Activated naive CD4-positive, alpha-beta T cell treated with anti-CD3 and anti-CD28 coated beads, Interleukin-2, amount 50 U/mL, for 24 hours (primary cell): Measurements from ENCODE around the gene SOX5.
"Not testable (repeated sequence)": the region's sequence is repeated elsewhere in the genome, so short reads cannot be mapped to it uniquely, and the experiment has no call there.

Source experiments
- H3K27ac Mint-ChIP-seq: one replicate; pipeline ENCODE4 v1.8.0; 2021; ENCODE audit warnings: mild to moderate bottlenecking, mixed read lengths
- H3K27me3 Mint-ChIP-seq: one replicate; pipeline ENCODE4 v1.8.0; 2021; ENCODE audit warnings: mixed read lengths
- H3K36me3 Mint-ChIP-seq: one replicate; pipeline ENCODE4 v1.8.0; 2021; ENCODE audit warnings: mixed read lengths
- H3K4me1 Mint-ChIP-seq: one replicate; pipeline ENCODE4 v1.8.0; 2021; ENCODE audit warnings: mixed read lengths
- H3K4me3 Mint-ChIP-seq: one replicate; pipeline ENCODE4 v1.8.0; 2021; ENCODE audit warnings: mild to moderate bottlenecking, mixed read lengths
- H3K9me3 Mint-ChIP-seq: one replicate; pipeline ENCODE4 v1.8.0; 2021; ENCODE audit warnings: mixed read lengths

Gene SOX5

GRCh38 chr12:23710361-23710760 is 239.1 kb downstream of the SOX5 start:
- H3K4me3 Mint-ChIP-seq, H3K27ac Mint-ChIP-seq: not testable (repeated sequence)

GRCh38 chr12:23708185-23708837 is 241.2 kb downstream of the SOX5 start:
- H3K27ac Mint-ChIP-seq: no peak overlapping the region
- no peaks in the 10 kb centered on the region for H3K9me3 Mint-ChIP-seq
- H3K36me3 Mint-ChIP-seq: no peaks in the 10 kb centered on the region
- no peaks in the 10 kb centered on the region for H3K27me3 Mint-ChIP-seq
- H3K4me1 Mint-ChIP-seq: no peaks in the 10 kb centered on the region
- H3K4me3 Mint-ChIP-seq: no peak overlapping the region

More at GRCh38 chr12:23710361-23710760, 239.1 kb downstream of the SOX5 start:
- not testable (repeated sequence) for H3K27me3 Mint-ChIP-seq, H3K36me3 Mint-ChIP-seq, H3K4me1 Mint-ChIP-seq, H3K9me3 Mint-ChIP-seq

- Mint-ChIP-seq H3K27me3 (no peaks in the 10 kb centered on the region), H3K4me1 (no peaks in the 10 kb centered on the region), H3K4me3 (no peak overlapping the region), H3K9me3 (no peaks in the 10 kb centered on the region), H3K36me3 (no peaks in the 10 kb centered on the region), H3K27ac (no peak overlapping the region)
These were observed 242.2 kb downstream of the SOX5 start for GRCh38 chr12:23707270-23707669.

- Mint-ChIP-seq H3K36me3 (no peaks in the 10 kb centered on the region), H3K4me1 (no peaks in the 10 kb centered on the region), H3K4me3 (no peak overlapping the region), H3K27me3 (no peaks in the 10 kb centered on the region), H3K27ac (no peak overlapping the region), H3K9me3 (no peaks in the 10 kb centered on the region)
These were observed 244.2 kb downstream of the SOX5 start for GRCh38 chr12:23704992-23705943.

- no peaks in the 10 kb centered on the region for H3K36me3 Mint-ChIP-seq
- no peaks in the 10 kb centered on the region for H3K27me3 Mint-ChIP-seq
- H3K9me3 Mint-ChIP-seq: no peaks in the 10 kb centered on the region
- H3K4me1 Mint-ChIP-seq: no peaks in the 10 kb centered on the region
- no peak overlapping the region for H3K4me3 Mint-ChIP-seq
- no peak overlapping the region for H3K27ac Mint-ChIP-seq
These were observed 246.4 kb downstream of the SOX5 start for GRCh38 chr12:23703051-23703450.

- Mint-ChIP-seq H3K4me3 (no peak overlapping the region), H3K27me3 (no peaks in the 10 kb centered on the region), H3K27ac (no peak overlapping the region), H3K9me3 (no peaks in the 10 kb centered on the region), H3K36me3 (no peaks in the 10 kb centered on the region), H3K4me1 (no peaks in the 10 kb centered on the region)
These were observed 250.4 kb downstream of the SOX5 start for GRCh38 chr12:23699031-23699430.

- no peaks in the 10 kb centered on the region for H3K36me3 Mint-ChIP-seq
These were observed 254.6 kb downstream of the SOX5 start for GRCh38 chr12:23694920-23695319.

GRCh38 chr12:23694307-23694706 is 255.2 kb downstream of the SOX5 start:
- Mint-ChIP-seq H3K36me3 (no peaks in the 10 kb centered on the region), H3K9me3 (no peaks in the 10 kb centered on the region), H3K4me1 (no peaks in the 10 kb centered on the region), H3K4me3 (no peak overlapping the region), H3K27ac (no peak overlapping the region), H3K27me3 (no peaks in the 10 kb centered on the region)

More at GRCh38 chr12:23694920-23695319, 254.6 kb downstream of the SOX5 start:
- Mint-ChIP-seq H3K4me3 (no peak overlapping the region), H3K4me1 (no peaks in the 10 kb centered on the region), H3K27ac (no peak overlapping the region), H3K27me3 (no peaks in the 10 kb centered on the region), H3K9me3 (no peaks in the 10 kb centered on the region)

- H3K27me3 Mint-ChIP-seq: no peaks in the 10 kb centered on the region
- no peaks in the 10 kb centered on the region for H3K36me3 Mint-ChIP-seq
- no peaks in the 10 kb centered on the region for H3K4me1 Mint-ChIP-seq
These were observed 261.5 kb downstream of the SOX5 start for GRCh38 chr12:23687947-23688346.

GRCh38 chr12:23686095-23686494 is 263.4 kb downstream of the SOX5 start:
- H3K27ac Mint-ChIP-seq: no peak overlapping the region
- no peaks in the 10 kb centered on the region for H3K9me3 Mint-ChIP-seq
- no peaks in the 10 kb centered on the region for H3K27me3 Mint-ChIP-seq
- no peaks in the 10 kb centered on the region for H3K36me3 Mint-ChIP-seq
- no peaks in the 10 kb centered on the region for H3K4me1 Mint-ChIP-seq
- no peak overlapping the region for H3K4me3 Mint-ChIP-seq

More at GRCh38 chr12:23687947-23688346, 261.5 kb downstream of the SOX5 start:
- no peak overlapping the region for H3K27ac Mint-ChIP-seq
- H3K4me3 Mint-ChIP-seq: no peak overlapping the region
- no peaks in the 10 kb centered on the region for H3K9me3 Mint-ChIP-seq

- Mint-ChIP-seq H3K9me3 (no peaks in the 10 kb centered on the region), H3K36me3 (no peaks in the 10 kb centered on the region), H3K27me3 (no peaks in the 10 kb centered on the region), H3K4me1 (no peaks in the 10 kb centered on the region), H3K27ac (no peak overlapping the region), H3K4me3 (no peak overlapping the region)
These were observed 265.3 kb downstream of the SOX5 start for GRCh38 chr12:23684121-23684520.

- Mint-ChIP-seq H3K9me3 (no peaks in the 10 kb centered on the region), H3K27ac (no peak overlapping the region), H3K4me1 (no peaks in the 10 kb centered on the region), H3K36me3 (no peaks in the 10 kb centered on the region), H3K4me3 (no peak overlapping the region), H3K27me3 (no peaks in the 10 kb centered on the region)
These were observed 268.2 kb downstream of the SOX5 start for GRCh38 chr12:23681237-23681636.

- no peaks in the 10 kb centered on the region for H3K36me3 Mint-ChIP-seq
- H3K9me3 Mint-ChIP-seq: no peaks in the 10 kb centered on the region
- H3K4me1 Mint-ChIP-seq: no peaks in the 10 kb centered on the region
- H3K27me3 Mint-ChIP-seq: no peaks in the 10 kb centered on the region
- no peak overlapping the region for H3K27ac Mint-ChIP-seq
- H3K4me3 Mint-ChIP-seq: no peak overlapping the region
These were observed 275.4 kb downstream of the SOX5 start for GRCh38 chr12:23674064-23674463.

- no peak overlapping the region for H3K4me3 Mint-ChIP-seq
- no peaks in the 10 kb centered on the region for H3K4me1 Mint-ChIP-seq
- no peaks in the 10 kb centered on the region for H3K27me3 Mint-ChIP-seq
- H3K36me3 Mint-ChIP-seq: no peaks in the 10 kb centered on the region
- H3K27ac Mint-ChIP-seq: no peak overlapping the region
- H3K9me3 Mint-ChIP-seq: no peaks in the 10 kb centered on the region
These were observed 277.6 kb downstream of the SOX5 start for GRCh38 chr12:23671881-23672280.

GRCh38 chr12:23670684-23671083 is 278.8 kb downstream of the SOX5 start:
- Mint-ChIP-seq H3K9me3 (no peaks in the 10 kb centered on the region), H3K4me1 (no peaks in the 10 kb centered on the region), H3K4me3 (no peak overlapping the region), H3K27ac (no peak overlapping the region), H3K36me3 (no peaks in the 10 kb centered on the region), H3K27me3 (no peaks in the 10 kb centered on the region)

- Mint-ChIP-seq H3K27me3 (no peaks in the 10 kb centered on the region), H3K9me3 (no peaks in the 10 kb centered on the region)
These were observed 279.8 kb downstream of the SOX5 start for GRCh38 chr12:23669691-23670090.

More at GRCh38 chr12:23669691-23670090, 279.8 kb downstream of the SOX5 start:
- Mint-ChIP-seq H3K36me3 (no peaks in the 10 kb centered on the region), H3K27ac (no peak overlapping the region), H3K4me1 (no peaks in the 10 kb centered on the region), H3K4me3 (no peak overlapping the region)
